H1 (cell line): ENCODE data around the gene ALPG. TPM values are rescaled to one million over a fixed set of nuclear protein-coding genes. Genes with fewer than 3 reads are reported as not detected.

ENCODE experiments used
- CTCF ChIA-PET: fragments of 300-600 bp; sonication (Branson Sonifier 250); formaldehyde crosslinking; loops from one replicate; lab custom pipeline; 2021; ENCODE audit not compliant: partially characterized antibody; lab: Charles Lee
- POLR2A ChIA-PET: fragments of 300-600 bp; sonication (Branson Sonifier 250); formaldehyde crosslinking; loops from one replicate; lab custom pipeline; 2021; ENCODE audit warnings: inconsistent platforms; ENCODE audit not compliant: partially characterized antibody; lab: Charles Lee
- DNase-seq, 2 experiments: peaks; one replicate each; pipeline versions ENCODE4 v3.0.0 to v3.0.0-alpha.2; 2010 to 2022; ENCODE audit warnings: low spot score in 2 of 2, low read depth in 1 of 2, mixed read lengths in 1 of 2
- FAIRE-seq: peaks from 2 replicates; lab custom pipeline; 2011; peaks lifted over from hg19 to GRCh38; lab: Jason Lieb, UNC
- H2AFZ ChIP-seq: 2 replicates; pipeline ENCODE4 v1.8.1; 2012; ENCODE audit warnings: low read length, inconsistent platforms
- H2AK5ac ChIP-seq: 2 replicates; pipeline ENCODE4 v1.6.1; 2013; ENCODE audit warnings: low read depth, low read length
- H2BK120ac ChIP-seq: replicated peaks from 2 replicates; pipeline ENCODE3; 2013; ENCODE audit warnings: low read depth, low read length, inconsistent platforms
- H2BK12ac ChIP-seq: 2 replicates; pipeline ENCODE4 v1.6.1; 2013; ENCODE audit warnings: low read depth, low read length
- H2BK15ac ChIP-seq: 2 replicates; pipeline ENCODE4 v1.6.1; 2013; ENCODE audit warnings: low read length
- H2BK20ac ChIP-seq: 2 replicates; pipeline ENCODE4 v1.6.1; 2013; ENCODE audit warnings: low read length
- H2BK5ac ChIP-seq: 2 replicates; pipeline ENCODE4 v1.6.1; 2013; ENCODE audit warnings: low read depth, low read length
- H3K14ac ChIP-seq: 2 replicates; pipeline ENCODE4 v1.6.1; 2013; ENCODE audit warnings: inconsistent platforms; ENCODE audit not compliant: insufficient read length
- H3K18ac ChIP-seq: 2 replicates; pipeline ENCODE4 v1.6.1; 2013; ENCODE audit warnings: low read length; ENCODE audit errors: extremely low read depth
- H3K23ac ChIP-seq: 2 replicates; pipeline ENCODE4 v1.6.1; 2013; ENCODE audit warnings: inconsistent platforms; ENCODE audit not compliant: insufficient read length
- H3K23me2 ChIP-seq: 2 replicates; pipeline ENCODE4 v1.6.1; 2013; ENCODE audit warnings: low read depth, low read length
- H3K27ac ChIP-seq: 2 replicates; pipeline ENCODE4 v1.6.1; 2011; ENCODE audit warnings: low read depth, low read length, inconsistent platforms
- H3K27me3 ChIP-seq, 4 experiments: replicated peaks in 1 of 4; 1 replicate in 1 of 4; 2 replicates in 3 of 4; pipeline versions ENCODE4 v1.6.1 to v1.8.1; 2011 to 2013; ENCODE audit warnings: low read length in 3 of 4, mild to moderate bottlenecking in 3 of 4, inconsistent platforms in 2 of 4, mixed read lengths in 2 of 4, moderate library complexity in 1 of 4; ENCODE audit not compliant: control insufficient read depth in 3 of 4, insufficient read depth in 3 of 4; ENCODE audit errors: extremely low read depth in 1 of 4
- H3K36me3 ChIP-seq, 4 experiments: 2 replicates each; pipeline versions ENCODE4 v1.6.1 to v1.8.1; 2011 to 2013; ENCODE audit warnings: mild to moderate bottlenecking in 4 of 4, low read length in 3 of 4, moderate library complexity in 2 of 4, control low read depth in 1 of 4, inconsistent platforms in 1 of 4; ENCODE audit not compliant: insufficient read depth in 4 of 4, control insufficient read depth in 2 of 4
- H3K4ac ChIP-seq: replicated peaks from 2 replicates; pipeline ENCODE3; 2013; ENCODE audit warnings: low read length, low read depth, mixed read lengths, inconsistent platforms; ENCODE audit not compliant: insufficient read length
- H3K4me1 ChIP-seq, 4 experiments: replicated peaks in 1 of 4; 1 replicate in 1 of 4; 2 replicates in 3 of 4; pipeline versions ENCODE4 v1.6.1 to v1.8.1; 2011 to 2013; ENCODE audit warnings: low read length in 3 of 4, inconsistent platforms in 2 of 4, mixed read lengths in 1 of 4; ENCODE audit not compliant: insufficient read depth in 4 of 4, control insufficient read depth in 3 of 4
- H3K4me2 ChIP-seq, 2 experiments: 2 replicates each; pipeline versions ENCODE4 v1.6.1 to v1.8.1; 2011 to 2013; ENCODE audit warnings: low read depth in 2 of 2, low read length in 2 of 2, control low read depth in 1 of 2, inconsistent platforms in 1 of 2, mild to moderate bottlenecking in 1 of 2; ENCODE audit not compliant: insufficient read depth in 1 of 2
- H3K4me3 ChIP-seq, 4 experiments: fragments of 200-600, 300-600 bp in 1 of 4; sonication (generic), shearing (Covaris generic), sonication (Bioruptor Twin) in 1 of 4; 2 replicates each; pipeline versions ENCODE4 v1.5.1 to v1.8.1; 2011 to 2016; ENCODE audit warnings: low read length in 4 of 4, low read depth in 3 of 4, control low read depth in 2 of 4, inconsistent platforms in 2 of 4, mild to moderate bottlenecking in 2 of 4, mixed read lengths in 1 of 4, moderate library complexity in 1 of 4; ENCODE audit not compliant: insufficient read depth in 2 of 4; ENCODE audit errors: extremely low read depth in 1 of 4
- H3K56ac ChIP-seq: replicated peaks from 2 replicates; pipeline ENCODE3; 2013; ENCODE audit warnings: low read depth, mild to moderate bottlenecking, mixed read lengths, low read length, inconsistent platforms; ENCODE audit not compliant: insufficient read length
- H3K79me1 ChIP-seq: 2 replicates; pipeline ENCODE4 v1.6.1; 2013; ENCODE audit warnings: low read depth, low read length, control low read depth
- H3K79me2 ChIP-seq, 2 experiments: 2 replicates each; pipeline versions ENCODE4 v1.6.1 to v1.8.1; 2012 to 2013; ENCODE audit warnings: low read length in 2 of 2, mild to moderate bottlenecking in 2 of 2, inconsistent platforms in 1 of 2; ENCODE audit not compliant: insufficient read depth in 2 of 2, control insufficient read depth in 1 of 2
- H3K9ac ChIP-seq, 4 experiments: replicated peaks in 1 of 4; 1 replicate in 1 of 4; 2 replicates in 3 of 4; pipeline versions ENCODE4 v1.6.1 to v1.8.1; 2011 to 2013; ENCODE audit warnings: low read depth in 3 of 4, low read length in 3 of 4, control low read depth in 2 of 4, mild to moderate bottlenecking in 2 of 4, moderate library complexity in 2 of 4, inconsistent platforms in 1 of 4; ENCODE audit errors: extremely low read depth in 1 of 4
- H3K9me3 ChIP-seq, 2 experiments: 2 replicates each; pipeline versions ENCODE4 v1.6.1 to v1.8.1; 2012 to 2013; ENCODE audit warnings: mild to moderate bottlenecking in 2 of 2, moderate library complexity in 2 of 2, control low read depth in 1 of 2, inconsistent platforms in 1 of 2, low read depth in 1 of 2, low read length in 1 of 2, mixed read lengths in 1 of 2; ENCODE audit not compliant: insufficient read depth in 2 of 2
- H4K20me1 ChIP-seq, 2 experiments: replicated peaks in 1 of 2; 2 replicates each; pipeline versions ENCODE3 to v1.8.1; 2011 to 2013; ENCODE audit warnings: inconsistent platforms in 2 of 2, low read length in 2 of 2, mild to moderate bottlenecking in 1 of 2; ENCODE audit not compliant: insufficient read depth in 2 of 2, control insufficient read depth in 1 of 2
- H4K5ac ChIP-seq: 2 replicates; pipeline ENCODE4 v1.6.1; 2013; ENCODE audit warnings: low read length, low read depth, mixed read lengths, inconsistent platforms; ENCODE audit not compliant: insufficient read length
- H4K8ac ChIP-seq: 2 replicates; pipeline ENCODE4 v1.8.0; 2013; ENCODE audit warnings: mild to moderate bottlenecking, moderate library complexity, low read length, inconsistent platforms; ENCODE audit not compliant: insufficient read depth; ENCODE audit errors: extremely low read depth
- H4K91ac ChIP-seq: replicated peaks from 2 replicates; pipeline ENCODE3; 2013; ENCODE audit warnings: low read length, mixed read lengths, inconsistent platforms; ENCODE audit not compliant: insufficient read length
- GABPA ChIP-seq: IDR thresholded peaks from 2 replicates; pipeline ENCODE4 v1.6.1; 2011; ENCODE audit warnings: mild to moderate bottlenecking, low read length, moderate library complexity, borderline replicate concordance; ENCODE audit not compliant: insufficient read depth
- RAD21 ChIP-seq, 2 experiments: IDR thresholded peaks in 1 of 2; conservative IDR thresholded peaks in 1 of 2; 2 replicates each; pipeline ENCODE4 v1.6.1; 2011; ENCODE audit warnings: low read depth in 2 of 2, low read length in 2 of 2, improper control_type of control experiment in 1 of 2, inconsistent platforms in 1 of 2, mild to moderate bottlenecking in 1 of 2, moderate library complexity in 1 of 2
- SP2 ChIP-seq: IDR thresholded peaks from 2 replicates; pipeline ENCODE4 v1.6.1; 2012; ENCODE audit warnings: mild to moderate bottlenecking, low read length, inconsistent platforms
- WGBS, 2 experiments: shearing (Covaris generic) in 1 of 2; methylation state at CpG; one replicate each; pipeline versions ENCODE4 v1.1.6 to v1.1.7; 2013 to 2015; ENCODE audit warnings: low lambda C conversion rate in 2 of 2, mixed read lengths in 2 of 2, inconsistent platforms in 1 of 2, low coverage in 1 of 2, missing lambda C conversion rate in 1 of 2; ENCODE audit not compliant: insufficient replicate concordance in 2 of 2, insufficient coverage in 1 of 2, insufficient read length in 1 of 2; ENCODE audit errors: extremely low coverage in 1 of 2, missing lambda C conversion rate in 1 of 2; 5-methylcytosine and 5-hydroxymethylcytosine counted together
- polyA plus RNA-seq, 7 experiments: library from polyadenylated mRNA; depleted of rRNA in 3 of 7; stranded (reverse) in 5 of 7; unstranded in 2 of 7; fragments of >200 nt in 5 of 7; fragments of 200-250 nt in 2 of 7; gene quantifications; 1 replicate in 5 of 7; 2 replicates in 1 of 7; 4 replicates in 1 of 7; pipeline versions ENCODE4 v1.2.1 to v1.2.3, GENCODE V29; 2011 to 2013; ENCODE audit warnings: missing spikeins in 2 of 7, mixed read lengths in 2 of 7
- total RNA-seq: library from RNA; stranded (reverse); fragmentation: NEBNext Ultra II Directional; extraction: Animal tissue kit (Norgen Biotek cat#: 25700); gene quantifications from 2 replicates; pipeline ENCODE4 v1.2.1, GENCODE V29; 2021
- TF ChIP-seq, protein P1 (sequence below): IDR thresholded peaks from 2 replicates; pipeline ENCODE4 v1.6.1; 2012; ENCODE audit warnings: inconsistent platforms
- TF ChIP-seq, protein P2 (sequence below), 3 experiments: IDR thresholded peaks; 1 replicate in 2 of 3; 2 replicates in 1 of 3; pipeline versions ENCODE4 v1.5.1 to v1.6.1; 2011; ENCODE audit warnings: low read length in 3 of 3, mild to moderate bottlenecking in 3 of 3, inconsistent platforms in 2 of 3, low read depth in 1 of 3, moderate library complexity in 1 of 3; ENCODE audit not compliant: insufficient read depth in 1 of 3; ENCODE audit errors: control extremely low read depth in 1 of 3
- TF ChIP-seq, protein P3 (sequence below): IDR thresholded peaks from 2 replicates; pipeline ENCODE4 v1.6.1; 2012; ENCODE audit warnings: low read length, inconsistent platforms

The ALPG gene
- total and polyA plus RNA-seq, 2 of the 8 experiments (the other 6 are each of a cell fraction or from before 2014, with no cell fraction given): 0.56 to 2.1 TPM

DNA sequence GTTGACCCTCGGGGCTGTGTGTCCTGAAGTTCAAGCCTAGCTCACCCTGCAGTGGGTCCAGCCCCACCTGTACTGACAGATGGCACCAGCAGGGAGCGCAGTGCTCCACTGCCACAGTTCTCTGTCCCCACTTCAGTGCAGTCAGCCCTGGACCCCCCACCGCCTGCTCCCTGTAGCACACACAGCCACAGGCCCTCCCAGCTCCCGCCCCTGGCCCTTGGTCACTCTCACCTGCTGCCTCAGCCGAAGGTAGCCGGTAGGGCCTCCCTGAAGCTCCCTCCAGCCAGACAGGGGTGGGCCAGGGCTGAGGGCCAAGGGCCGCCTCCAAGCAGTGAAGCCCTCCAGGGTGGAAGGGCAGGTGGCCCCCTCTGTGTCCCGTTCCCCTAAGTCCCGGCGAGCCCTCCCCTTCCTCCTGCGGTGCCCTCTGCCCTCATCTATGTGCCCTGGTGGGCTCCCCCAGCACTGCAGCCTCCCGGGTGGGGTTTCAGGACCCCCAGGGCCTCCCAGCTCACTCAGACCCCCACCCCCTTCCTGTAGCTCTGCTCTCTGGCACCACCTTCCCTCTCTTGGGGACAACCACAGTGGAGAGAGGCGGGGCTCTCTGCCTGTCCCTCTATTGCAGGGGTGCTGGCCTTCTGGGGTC lies 38.9 kb upstream of the ALPG start:
- Histone ChIP-seq H3K14ac (no peak overlapping the region), H3K4me3 (no peak overlapping the region), H4K20me1 (no peaks in the 10 kb centered on the region), H3K9me3 (no peaks in the 10 kb centered on the region), H3K27ac (no peak overlapping the region), H4K8ac (peak overlapping the region; percentile 0; the same call in 1 of the 2 replicates), H3K4ac (no peak overlapping the region), H2BK20ac (no peak overlapping the region), H3K56ac (no peak overlapping the region), H2BK12ac (peak overlapping the region; percentile 68; the same call in 1 of the 2 replicates), H3K23ac (no peak overlapping the region), H3K79me1 (no peaks in the 10 kb centered on the region), H3K79me2 (no peaks in the 10 kb centered on the region), H2BK15ac (no peak overlapping the region), H3K4me1 (peaks cover 0 to 21% (median 6%) of the 10 kb centered on the region in 4 experiments; a peak in 6 of 7 replicates), H3K4me2 (no peak overlapping the region), H3K9ac (no peak overlapping the region), H2BK120ac (no peak overlapping the region), H3K18ac (peak overlapping the region; percentile 48), H4K5ac (no peak overlapping the region), H3K27me3 (no peaks in the 10 kb centered on the region), H2BK5ac (no peak overlapping the region), H2AFZ (no peak overlapping the region), H3K23me2 (no peaks in the 10 kb centered on the region), H3K36me3 (no peaks in the 10 kb centered on the region), H2AK5ac (no peak overlapping the region; the same call in 1 of the 2 replicates), H4K91ac (no peak overlapping the region)
- WGBS, 2 experiments: 69% methylated on average over 7 of the region's 13 CpGs; no CpG with 5 or more reads in 1 of the 2 experiments
- FAIRE-seq: no peak
- peak in 1 of 2 experiments; percentile 84 for DNase-seq
- CTCF ChIA-PET: interaction anchor here (0.6 to 9.5 kb wide), 51 partner anchors 9 to 470 kb away, joined by 3 to 100 read pairs (median 5); partner anchors contain the start of genes ALPG and ALPP
- POLR2A ChIA-PET: interaction anchor here (0.8 to 1.4 kb wide), 7 partner anchors 15 to 72 kb away, joined by 3 to 5 read pairs (median 3); no protein-coding TSS in a partner anchor
- TF ChIP-seq, protein P1, sequence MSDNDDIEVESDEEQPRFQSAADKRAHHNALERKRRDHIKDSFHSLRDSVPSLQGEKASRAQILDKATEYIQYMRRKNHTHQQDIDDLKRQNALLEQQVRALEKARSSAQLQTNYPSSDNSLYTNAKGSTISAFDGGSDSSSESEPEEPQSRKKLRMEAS: 0 out of 2 replicates have a peak, but pooled peaks have one; percentile 17
- peak; percentile 66 to 76 for TF ChIP-seq RAD21 (IDR thresholded peaks at IDR 0.05 in 1 of 2, conservative IDR thresholded peaks at IDR 0.05 in 1 of 2; ENCODE audit: low read depth in 2 of 2, low read length in 2 of 2)
- TF ChIP-seq, protein P2, sequence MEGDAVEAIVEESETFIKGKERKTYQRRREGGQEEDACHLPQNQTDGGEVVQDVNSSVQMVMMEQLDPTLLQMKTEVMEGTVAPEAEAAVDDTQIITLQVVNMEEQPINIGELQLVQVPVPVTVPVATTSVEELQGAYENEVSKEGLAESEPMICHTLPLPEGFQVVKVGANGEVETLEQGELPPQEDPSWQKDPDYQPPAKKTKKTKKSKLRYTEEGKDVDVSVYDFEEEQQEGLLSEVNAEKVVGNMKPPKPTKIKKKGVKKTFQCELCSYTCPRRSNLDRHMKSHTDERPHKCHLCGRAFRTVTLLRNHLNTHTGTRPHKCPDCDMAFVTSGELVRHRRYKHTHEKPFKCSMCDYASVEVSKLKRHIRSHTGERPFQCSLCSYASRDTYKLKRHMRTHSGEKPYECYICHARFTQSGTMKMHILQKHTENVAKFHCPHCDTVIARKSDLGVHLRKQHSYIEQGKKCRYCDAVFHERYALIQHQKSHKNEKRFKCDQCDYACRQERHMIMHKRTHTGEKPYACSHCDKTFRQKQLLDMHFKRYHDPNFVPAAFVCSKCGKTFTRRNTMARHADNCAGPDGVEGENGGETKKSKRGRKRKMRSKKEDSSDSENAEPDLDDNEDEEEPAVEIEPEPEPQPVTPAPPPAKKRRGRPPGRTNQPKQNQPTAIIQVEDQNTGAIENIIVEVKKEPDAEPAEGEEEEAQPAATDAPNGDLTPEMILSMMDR (IDR thresholded peaks at IDR 0.05; ENCODE audit: control extremely low read depth in 1 of 3, insufficient read depth in 1 of 3, low read depth in 1 of 3, low read length in 3 of 3): peak; percentile 71 to 86 (median 85)
- no peak for TF ChIP-seq SP2
- TF ChIP-seq, protein P3, sequence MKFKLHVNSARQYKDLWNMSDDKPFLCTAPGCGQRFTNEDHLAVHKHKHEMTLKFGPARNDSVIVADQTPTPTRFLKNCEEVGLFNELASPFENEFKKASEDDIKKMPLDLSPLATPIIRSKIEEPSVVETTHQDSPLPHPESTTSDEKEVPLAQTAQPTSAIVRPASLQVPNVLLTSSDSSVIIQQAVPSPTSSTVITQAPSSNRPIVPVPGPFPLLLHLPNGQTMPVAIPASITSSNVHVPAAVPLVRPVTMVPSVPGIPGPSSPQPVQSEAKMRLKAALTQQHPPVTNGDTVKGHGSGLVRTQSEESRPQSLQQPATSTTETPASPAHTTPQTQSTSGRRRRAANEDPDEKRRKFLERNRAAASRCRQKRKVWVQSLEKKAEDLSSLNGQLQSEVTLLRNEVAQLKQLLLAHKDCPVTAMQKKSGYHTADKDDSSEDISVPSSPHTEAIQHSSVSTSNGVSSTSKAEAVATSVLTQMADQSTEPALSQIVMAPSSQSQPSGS: no peak
- peak; percentile 64; the same call in 1 of the 2 replicates for TF ChIP-seq GABPA
